ENCODE results near the gene KCNJ10.

- TF ChIP-seq CTCF (IDR thresholded peaks at IDR 0.05; ENCODE audit: low read depth, low read length) (no peak), EZH2phosphoT487 (IDR thresholded peaks at IDR 0.05; ENCODE audit: low read depth) (no peak)
These were observed 5.2 kb downstream of the KCNJ10 start for GRCh38 chr1:160064746-160065145.

Data from OCI-LY3 (cell line).